Measurements from ENCODE around the gene ST8SIA2. TPM values are rescaled to one million over a fixed set of nuclear protein-coding genes. Genes with fewer than 3 reads are reported as not detected.

Gene ST8SIA2
- total RNA-seq, 2 experiments from 2014 or later, result not detected

DNA sequence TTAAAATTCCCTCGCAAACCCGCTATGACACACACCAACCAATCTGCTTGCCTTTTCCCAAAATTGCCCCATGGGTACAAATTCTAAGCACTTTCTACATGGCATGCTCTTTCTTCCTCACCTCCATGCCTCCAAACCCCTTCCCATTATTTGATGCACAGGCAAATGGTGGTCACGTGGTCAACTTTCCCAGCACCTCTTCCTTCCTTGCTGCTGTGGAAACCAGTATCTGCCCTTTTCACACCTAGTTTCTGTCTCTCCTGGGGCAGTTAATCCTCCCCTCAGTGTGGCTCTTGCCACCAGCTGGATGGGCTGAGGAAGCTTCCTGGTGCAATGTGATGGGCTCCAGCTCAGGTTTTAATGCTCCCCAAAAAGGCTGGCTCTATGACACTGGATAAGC, 38.4 kb upstream of the ST8SIA2 start:
- intact Hi-C loops (cut with DNase I, micrococcal nuclease), result no loop called here
- DNase-seq, result no peak
- no peak for ATAC-seq (ENCODE audit: poor library complexity)
- H3K27ac ChIP-seq (ENCODE audit: low read depth in 1 of 2, low read length in 2 of 2), result no peak overlapping the region
- ChIA-PET CTCF (no interaction called here), POLR2A (no interaction called here)
- TF ChIP-seq CTCF (IDR thresholded peaks at IDR 0.05), result no peak
- H3K4me1 ChIP-seq (ENCODE audit: insufficient read depth, low read length), result no peaks in the 10 kb centered on the region
- Mint-ChIP-seq H3K4me1 (ENCODE audit: low read depth) (no peaks in the 10 kb centered on the region), H3K27me3 (peaks cover 27% of the 10 kb centered on the region), H3K4me3 (no peak overlapping the region), H3K36me3 (ENCODE audit: low read depth) (no peaks in the 10 kb centered on the region), H3K9me3 (no peaks in the 10 kb centered on the region), H3K27ac (no peak overlapping the region)
- H3K27me3 ChIP-seq (ENCODE audit: control insufficient read depth in 1 of 2, insufficient read depth in 2 of 2, low read length in 2 of 2), result peaks cover 0 to 4% of the 10 kb centered on the region in 2 experiments
- no peak overlapping the region for H3K4me3 ChIP-seq (ENCODE audit: low read length)
- H3K9me3 ChIP-seq (ENCODE audit: control insufficient read depth in 1 of 2, insufficient read depth in 1 of 2, low read length in 2 of 2), result peaks cover 0 to 4% of the 10 kb centered on the region in 2 experiments
- no peaks in the 10 kb centered on the region for H3K36me3 ChIP-seq (ENCODE audit: insufficient read depth, low read length)

DNA sequence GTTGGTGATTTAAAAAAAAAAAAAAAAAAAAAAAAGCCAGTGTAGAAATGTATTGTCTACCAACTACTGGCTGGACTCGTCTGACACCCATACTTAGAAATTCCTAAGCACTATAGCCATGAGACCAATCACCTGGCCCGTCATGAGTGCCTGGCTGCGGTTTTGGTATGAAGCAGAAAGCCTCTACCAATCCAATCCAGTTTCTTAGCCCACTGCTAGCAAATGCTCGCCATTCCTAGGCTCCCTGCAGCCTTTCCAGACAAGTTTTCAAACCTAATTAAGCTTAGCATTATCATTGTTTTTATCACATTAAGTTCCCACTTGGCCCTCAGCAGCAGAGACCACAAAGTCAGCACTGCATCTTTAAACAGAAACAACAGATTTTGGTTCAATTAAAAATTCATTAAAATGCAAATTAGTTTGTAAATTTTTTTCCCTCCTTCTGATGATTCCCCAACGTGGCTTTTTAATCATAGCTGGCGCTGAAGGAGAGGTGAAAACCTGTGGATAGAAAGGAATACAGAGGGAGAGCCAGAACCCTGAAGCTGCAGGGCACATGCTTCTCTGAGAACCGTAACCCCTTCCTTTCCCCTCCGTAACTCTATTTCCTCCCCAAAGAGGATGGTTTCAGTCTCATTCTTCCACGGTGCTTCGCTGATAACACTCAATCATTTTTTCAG, 32.2 kb upstream of the ST8SIA2 start:
- ChIA-PET POLR2A (no interaction called here), CTCF (interaction anchor here (0.9 kb wide), 1 partner anchor 9 kb away, joined by 6 read pairs; no protein-coding TSS in a partner anchor)
- Histone ChIP-seq H3K36me3 (ENCODE audit: insufficient read depth, low read length) (no peaks in the 10 kb centered on the region), H3K4me1 (ENCODE audit: insufficient read depth, low read length) (no peaks in the 10 kb centered on the region), H3K27ac (ENCODE audit: low read depth in 1 of 2, low read length in 2 of 2) (no peak overlapping the region), H3K4me3 (ENCODE audit: low read length) (no peak overlapping the region), H3K9me3 (ENCODE audit: control insufficient read depth in 1 of 2, insufficient read depth in 1 of 2, low read length in 2 of 2) (peaks cover 0 to 4% of the 10 kb centered on the region in 2 experiments), H3K27me3 (ENCODE audit: control insufficient read depth in 1 of 2, insufficient read depth in 2 of 2, low read length in 2 of 2) (no peaks in the 10 kb centered on the region)
- DNase-seq, result no peak
- no peak for TF ChIP-seq CTCF (IDR thresholded peaks at IDR 0.05)
- H3K4me3 Mint-ChIP-seq, result no peak overlapping the region
- ATAC-seq (ENCODE audit: poor library complexity), result no peak
- H3K27ac Mint-ChIP-seq, result no peak overlapping the region
- no peaks in the 10 kb centered on the region for H3K36me3 Mint-ChIP-seq (ENCODE audit: low read depth)
- no peaks in the 10 kb centered on the region for H3K9me3 Mint-ChIP-seq
- intact Hi-C loops (cut with DNase I, micrococcal nuclease), result no loop called here
- peaks cover 31% of the 10 kb centered on the region for H3K27me3 Mint-ChIP-seq
- H3K4me1 Mint-ChIP-seq (ENCODE audit: low read depth), result no peaks in the 10 kb centered on the region

GRCh38 chr15:92362001-92362350, 31.7 kb upstream of the ST8SIA2 start:
- Histone ChIP-seq H3K27me3 (ENCODE audit: control insufficient read depth in 1 of 2, insufficient read depth in 2 of 2, low read length in 2 of 2) (no peaks in the 10 kb centered on the region), H3K9me3 (ENCODE audit: control insufficient read depth in 1 of 2, insufficient read depth in 1 of 2, low read length in 2 of 2) (peaks cover 0 to 4% of the 10 kb centered on the region in 2 experiments), H3K36me3 (ENCODE audit: insufficient read depth, low read length) (no peaks in the 10 kb centered on the region), H3K27ac (ENCODE audit: low read depth in 1 of 2, low read length in 2 of 2) (no peak overlapping the region), H3K4me1 (ENCODE audit: insufficient read depth, low read length) (no peaks in the 10 kb centered on the region), H3K4me3 (ENCODE audit: low read length) (no peak overlapping the region)
- Mint-ChIP-seq H3K9me3 (no peaks in the 10 kb centered on the region), H3K27ac (no peak overlapping the region), H3K27me3 (peaks cover 28% of the 10 kb centered on the region), H3K4me3 (no peak overlapping the region), H3K4me1 (ENCODE audit: low read depth) (no peaks in the 10 kb centered on the region), H3K36me3 (ENCODE audit: low read depth) (no peaks in the 10 kb centered on the region)
- intact Hi-C loops (cut with DNase I, micrococcal nuclease), result no loop called here
- ATAC-seq (ENCODE audit: poor library complexity) (no peak), DNase-seq (no peak)
- TF ChIP-seq CTCF (IDR thresholded peaks at IDR 0.05), result no peak
- CTCF ChIA-PET, result no interaction called here
- POLR2A ChIA-PET, result no interaction called here

Data from CD4-positive, alpha-beta T cell (primary cell).